Activated naive CD8-positive, alpha-beta T cell treated with anti-CD3 and anti-CD28 coated beads, Interleukin-2, amount 10 ng/mL, durations not matched to agents 7 days and 5 days (primary cell): ENCODE data around the gene KCNJ14. TPM values are rescaled to one million over a fixed set of nuclear protein-coding genes. Genes with fewer than 3 reads are reported as not detected.
A peak's percentile ranks its signal among the peaks of the same experiment; 100 is the strongest.
"Not testable (repeated sequence)": the region's sequence is repeated elsewhere in the genome, so short reads cannot be mapped to it uniquely, and the experiment has no call there.

Experiments
- ATAC-seq: fragments of 150-1000 bp; cut with Tn5 transposase; one replicate; pipeline ENCODE4 v1.10.0; 2021; ENCODE audit warnings: low read depth, moderate library complexity
- POLR2A ChIA-PET: fragments of 350-600 bp; sonication (Branson Sonifier 250); formaldehyde crosslinking; loops from one replicate; lab custom pipeline; 2021; ENCODE audit warnings: antibody characterized with exemption; lab: Charles Lee
- DNase-seq: peaks from one replicate; pipeline ENCODE4 v3.0.0; 2021
- H3K27ac Mint-ChIP-seq: one replicate; pipeline ENCODE4 v1.8.0; 2022; ENCODE audit warnings: mild to moderate bottlenecking, mixed read lengths
- H3K27me3 Mint-ChIP-seq: one replicate; pipeline ENCODE4 v1.8.0; 2022; ENCODE audit warnings: mild to moderate bottlenecking, moderate library complexity, mixed read lengths
- H3K36me3 Mint-ChIP-seq: one replicate; pipeline ENCODE4 v1.8.0; 2021; ENCODE audit warnings: mild to moderate bottlenecking, mixed read lengths
- H3K4me1 Mint-ChIP-seq: one replicate; pipeline ENCODE4 v1.8.0; 2021; ENCODE audit warnings: mixed read lengths
- H3K4me3 Mint-ChIP-seq: one replicate; pipeline ENCODE4 v1.8.0; 2022; ENCODE audit warnings: mild to moderate bottlenecking, moderate library complexity, mixed read lengths
- H3K9me3 Mint-ChIP-seq: one replicate; pipeline ENCODE4 v1.8.0; 2021; ENCODE audit warnings: mixed read lengths
- total RNA-seq, 2 experiments: library from RNA; stranded (reverse); gene quantifications; one replicate each; pipeline ENCODE4 v1.2.3, GENCODE V29; 2021

KCNJ14 gene
- total RNA-seq, 2 experiments from 2014 or later = 1.4 TPM

DNA sequence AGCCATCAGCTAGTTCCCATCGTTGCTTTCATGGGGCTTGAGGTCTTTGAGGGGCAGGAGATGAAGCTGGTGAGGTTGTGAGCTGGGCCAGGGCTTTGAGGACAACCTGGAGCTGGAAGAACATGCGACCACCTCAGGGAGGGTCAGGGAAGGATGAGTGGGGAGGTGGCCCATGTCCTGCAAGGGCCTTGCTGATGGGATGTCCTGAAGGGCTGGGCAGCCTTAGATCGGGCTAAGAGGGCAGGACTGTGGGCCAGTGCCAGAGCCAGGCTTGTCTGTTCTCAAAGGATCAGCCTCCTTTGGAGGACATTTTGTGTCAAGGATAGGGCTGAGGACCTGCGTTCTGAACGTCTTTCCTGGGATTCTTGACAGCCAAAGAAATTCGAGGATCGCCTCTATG, 24.3 kb downstream of the KCNJ14 start:
- ATAC-seq (no peak), DNase-seq (no peak)
- POLR2A ChIA-PET = interaction anchor here (0.9 to 3.3 kb wide), 4 partner anchors 9 to 155 kb away, joined by 3 to 20 read pairs (median 8); partner anchors contain the start of gene EMP3
- H3K4me3 Mint-ChIP-seq = peak overlapping the region; percentile 18
- peaks cover 20% of the 10 kb centered on the region for H3K4me1 Mint-ChIP-seq
- no peaks in the 10 kb centered on the region for H3K27me3 Mint-ChIP-seq
- peak overlapping the region; percentile 89 for H3K27ac Mint-ChIP-seq
- H3K36me3 Mint-ChIP-seq = peaks cover 6% of the 10 kb centered on the region
- H3K9me3 Mint-ChIP-seq = no peaks in the 10 kb centered on the region

GRCh38 chr19:48480183-48480557, 24.8 kb downstream of the KCNJ14 start:
- H3K4me3 Mint-ChIP-seq = peak overlapping the region; percentile 80
- DNase-seq (no peak), ATAC-seq (peak; percentile 19)
- peaks cover 5% of the 10 kb centered on the region for H3K36me3 Mint-ChIP-seq
- POLR2A ChIA-PET = interaction anchor here (0.9 to 3.3 kb wide), 5 partner anchors 10 to 155 kb away, joined by 3 to 20 read pairs (median 9); partner anchors contain the start of gene EMP3
- peaks cover 20% of the 10 kb centered on the region for H3K4me1 Mint-ChIP-seq
- no peaks in the 10 kb centered on the region for H3K27me3 Mint-ChIP-seq
- peak overlapping the region; percentile 89 for H3K27ac Mint-ChIP-seq
- H3K9me3 Mint-ChIP-seq = no peaks in the 10 kb centered on the region

DNA sequence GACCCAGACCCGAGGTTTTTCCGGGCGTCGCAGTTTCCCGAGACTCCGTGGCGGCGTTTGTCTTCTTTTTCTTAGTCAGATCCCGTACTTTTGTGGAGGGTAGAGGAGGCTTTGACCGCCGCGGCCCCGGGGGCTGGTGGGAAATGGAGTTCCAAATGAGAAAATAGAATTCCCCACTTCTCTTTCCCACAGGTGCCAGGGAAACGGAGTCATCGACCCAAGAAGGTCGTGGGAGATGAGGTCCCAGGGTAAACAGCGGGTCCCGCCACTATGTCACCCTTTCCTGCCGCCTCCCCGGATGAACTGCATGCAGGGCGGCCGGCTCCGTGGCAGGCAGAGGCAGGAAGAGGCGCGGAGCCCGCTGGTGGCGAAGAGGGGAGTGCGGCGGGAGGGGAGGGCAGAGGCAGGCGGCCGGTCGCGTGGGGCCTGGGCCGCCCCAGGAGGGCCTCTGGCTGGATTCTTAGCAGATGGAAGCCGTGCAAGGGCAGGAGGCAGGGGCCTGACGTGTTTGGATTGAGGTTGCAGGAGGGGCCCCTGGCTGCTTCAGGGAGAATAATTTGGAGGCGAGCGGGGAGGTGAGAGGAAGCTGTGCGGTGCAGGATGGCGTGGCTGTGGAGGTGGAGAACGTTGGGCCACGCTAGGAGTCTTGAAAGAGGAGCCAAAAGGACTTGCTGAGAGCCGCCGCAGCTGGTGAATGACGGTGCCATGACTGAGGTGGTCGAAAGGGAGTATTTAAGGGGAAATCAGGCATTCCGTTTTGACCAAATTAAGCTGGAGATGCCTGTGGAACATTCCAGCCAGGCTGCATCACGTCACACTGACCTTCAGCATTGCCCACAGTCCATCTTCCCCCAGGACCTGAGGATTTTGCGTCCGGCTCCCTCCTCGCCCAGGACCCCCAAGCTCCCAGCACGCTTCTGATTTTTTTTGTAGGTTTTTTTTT, 25.5 kb downstream of the KCNJ14 start:
- DNase-seq (peak; percentile 82), ATAC-seq (peak; percentile 90)
- H3K36me3 Mint-ChIP-seq = peaks cover 2% of the 10 kb centered on the region
- H3K9me3 Mint-ChIP-seq = no peaks in the 10 kb centered on the region
- peak overlapping the region; percentile 89 for H3K27ac Mint-ChIP-seq
- H3K27me3 Mint-ChIP-seq = no peaks in the 10 kb centered on the region
- H3K4me3 Mint-ChIP-seq = peak overlapping the region; percentile 80
- H3K4me1 Mint-ChIP-seq = peaks cover 20% of the 10 kb centered on the region
- POLR2A ChIA-PET = interaction anchor here (0.9 to 3.3 kb wide), 7 partner anchors 9 to 224 kb away, joined by 3 to 20 read pairs (median 6); partner anchors contain the start of gene EMP3

- Mint-ChIP-seq H3K27ac (peak overlapping the region; percentile 52), H3K4me3 (peak overlapping the region; percentile 80), H3K36me3 (peaks cover 2% of the 10 kb centered on the region), H3K9me3 (no peaks in the 10 kb centered on the region), H3K27me3 (no peaks in the 10 kb centered on the region), H3K4me1 (peaks cover 20% of the 10 kb centered on the region)
- ATAC-seq = no peak
- POLR2A ChIA-PET = interaction anchor here (1.1 to 3.3 kb wide), 3 partner anchors 11 to 222 kb away, joined by 6 to 20 read pairs (median 9); no protein-coding TSS in a partner anchor
- DNase-seq = no peak
These were observed 26.7 kb downstream of the KCNJ14 start for GRCh38 chr19:48481846-48482639.

DNA sequence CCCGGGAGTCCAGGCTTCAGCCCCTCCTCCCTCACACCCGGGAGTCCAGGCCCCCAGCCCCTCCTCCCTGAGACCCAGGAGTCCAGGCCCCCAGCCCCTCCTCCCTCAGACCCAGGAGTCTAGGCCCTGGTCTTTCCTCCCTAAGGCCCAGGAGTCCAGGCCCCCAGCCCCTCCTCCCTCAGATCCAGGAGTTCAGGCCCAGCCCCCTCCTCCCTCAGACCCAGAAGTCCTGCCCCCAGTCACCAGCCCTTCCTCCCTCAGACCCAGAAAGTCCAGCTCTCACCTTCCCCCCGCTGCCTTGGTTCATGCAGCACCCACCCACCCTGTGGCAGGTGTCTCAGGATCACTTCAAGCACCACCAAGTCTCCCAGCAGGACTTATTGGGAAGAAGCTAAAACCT, 27.9 kb downstream of the KCNJ14 start:
- Mint-ChIP-seq H3K4me1 (peaks cover 20% of the 10 kb centered on the region), H3K9me3 (no peaks in the 10 kb centered on the region), H3K27ac (no peak overlapping the region), H3K4me3 (no peak overlapping the region), H3K27me3 (no peaks in the 10 kb centered on the region), H3K36me3 (peaks cover 2% of the 10 kb centered on the region)
- ATAC-seq (no peak), DNase-seq (no peak)
- POLR2A ChIA-PET = interaction anchor here (0.6 kb wide), 1 partner anchor 23 kb away, joined by 3 read pairs; no protein-coding TSS in a partner anchor

DNA sequence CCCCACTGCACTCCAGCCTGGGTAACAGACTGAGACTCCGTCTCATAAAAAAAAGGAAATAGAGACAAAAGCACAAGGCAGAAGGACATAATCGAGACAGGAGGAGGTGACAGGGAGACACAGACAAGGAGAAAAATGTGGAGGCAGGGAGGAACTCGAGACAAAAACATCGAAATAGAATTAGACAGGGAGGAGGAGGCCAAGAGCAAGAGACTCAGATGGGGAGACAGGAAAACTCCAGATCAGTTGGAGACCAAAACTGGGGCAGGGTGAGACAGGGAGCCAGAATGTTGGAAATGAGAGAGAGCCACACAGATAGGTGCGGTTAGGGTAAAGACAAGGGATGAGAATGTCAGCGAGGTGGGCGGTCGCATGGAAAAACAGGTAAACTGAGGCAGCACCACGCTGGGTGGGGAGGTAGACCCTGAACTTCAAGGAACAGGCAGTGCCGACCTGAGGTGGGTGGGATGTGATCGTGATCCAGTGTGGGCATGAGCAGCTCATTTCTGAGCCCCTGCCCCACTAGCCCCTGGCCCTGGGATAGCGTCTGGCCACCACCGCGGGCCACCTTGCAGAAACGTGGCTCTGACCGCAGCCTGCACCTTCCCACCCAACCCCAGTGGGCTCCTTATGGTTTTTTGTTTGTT, 29.0 kb downstream of the KCNJ14 start:
- Mint-ChIP-seq H3K36me3 (peaks cover 2% of the 10 kb centered on the region), H3K27me3 (no peaks in the 10 kb centered on the region), H3K9me3 (no peaks in the 10 kb centered on the region), H3K4me1 (peaks cover 20% of the 10 kb centered on the region), H3K4me3 (no peak overlapping the region), H3K27ac (no peak overlapping the region)
- POLR2A ChIA-PET = interaction anchor here (0.6 kb wide), 1 partner anchor 22 kb away, joined by 3 read pairs; no protein-coding TSS in a partner anchor
- DNase-seq (no peak), ATAC-seq (no peak)

DNA sequence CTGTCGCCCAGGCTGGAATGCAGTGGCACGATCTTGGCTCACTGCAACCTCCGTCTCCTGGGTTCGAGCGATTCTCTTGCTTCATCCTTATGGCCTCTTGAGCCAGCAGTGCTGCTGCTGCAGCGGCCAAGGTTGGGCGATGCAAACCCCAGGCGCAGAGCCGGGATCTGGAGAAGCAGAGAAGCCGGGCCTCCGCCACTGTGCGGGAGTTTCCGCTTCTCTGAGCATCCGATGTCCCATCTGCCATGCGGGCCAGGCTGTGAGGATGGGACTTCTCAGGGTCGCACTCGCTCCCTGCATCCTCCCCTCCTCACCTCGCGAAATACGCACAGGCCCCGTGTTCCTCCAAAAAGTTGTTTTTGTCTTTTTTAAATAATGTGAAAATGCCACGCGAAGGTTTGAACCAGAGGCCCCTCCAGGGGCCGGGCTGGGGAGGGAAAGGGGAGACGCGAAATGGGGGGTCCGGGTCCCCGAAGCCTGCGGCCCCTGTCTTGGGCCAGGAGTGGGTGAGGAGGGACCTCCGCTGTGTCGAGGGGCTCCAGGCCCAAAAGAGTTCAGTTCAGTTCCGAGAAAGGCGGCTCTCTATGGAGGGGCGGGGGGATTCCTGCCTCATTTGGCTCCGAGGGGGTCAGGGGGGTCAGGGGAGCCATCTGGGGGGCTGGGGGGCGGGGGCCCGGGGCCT, 29.7 kb downstream of the KCNJ14 start:
- H3K4me1 Mint-ChIP-seq = peaks cover 17% of the 10 kb centered on the region
- ATAC-seq = no peak
- H3K27ac Mint-ChIP-seq = no peak overlapping the region
- H3K4me3 Mint-ChIP-seq = no peak overlapping the region
- H3K9me3 Mint-ChIP-seq = no peaks in the 10 kb centered on the region
- no peaks in the 10 kb centered on the region for H3K36me3 Mint-ChIP-seq
- POLR2A ChIA-PET = no interaction called here
- H3K27me3 Mint-ChIP-seq = no peaks in the 10 kb centered on the region
- no peak for DNase-seq

DNA sequence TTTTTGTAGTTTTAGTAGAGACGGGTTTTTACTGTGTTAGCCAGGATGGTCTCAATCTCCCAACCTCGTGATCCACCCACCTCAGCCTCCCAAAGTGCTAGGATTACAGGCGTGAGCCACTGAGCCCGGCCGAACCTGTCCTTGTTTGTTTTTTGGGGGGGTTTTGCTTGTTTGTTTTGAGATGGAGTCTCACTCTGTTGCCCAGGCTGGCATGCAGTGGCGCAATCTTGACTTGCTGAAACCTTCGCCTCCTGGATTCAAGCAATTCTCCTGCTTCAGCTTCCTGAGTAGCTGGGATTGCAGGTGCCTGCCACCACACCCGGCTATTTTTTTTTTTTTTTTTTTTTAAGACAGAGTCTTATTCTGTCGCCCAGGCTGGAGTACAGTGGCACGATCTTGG, 31.3 kb downstream of the KCNJ14 start:
- DNase-seq, H3K36me3 Mint-ChIP-seq, H3K27ac Mint-ChIP-seq, H3K4me3 Mint-ChIP-seq, ATAC-seq, H3K9me3 Mint-ChIP-seq: not testable (repeated sequence)
- Mint-ChIP-seq H3K27me3 (peaks cover 11% of the 10 kb centered on the region), H3K4me1 (peaks cover 14% of the 10 kb centered on the region)
- POLR2A ChIA-PET = interaction anchor here (1.7 kb wide), 1 partner anchor 98 kb away, joined by 3 read pairs; no protein-coding TSS in a partner anchor

DNA sequence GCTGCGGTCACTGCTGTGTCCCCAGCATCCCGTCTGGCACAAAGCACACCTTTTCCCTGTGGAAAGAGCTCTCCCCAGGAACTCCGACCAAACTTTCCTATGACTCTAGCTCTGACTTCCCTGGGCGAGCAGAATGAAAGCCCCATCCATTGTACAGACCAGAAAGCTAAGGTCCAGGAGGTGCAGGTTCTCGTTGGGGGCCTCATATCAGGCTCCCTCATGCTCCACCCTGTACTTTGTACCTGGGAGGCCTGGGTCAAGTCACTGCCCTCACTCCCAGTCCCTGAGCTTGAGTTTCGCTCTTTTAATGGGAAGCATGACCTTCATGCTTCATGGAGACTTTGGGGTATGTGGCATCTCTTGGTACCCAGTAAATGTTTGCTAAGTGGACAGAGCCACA, 32.2 kb downstream of the KCNJ14 start:
- POLR2A ChIA-PET = interaction anchor here (1.7 kb wide), 1 partner anchor 97 kb away, joined by 3 read pairs; no protein-coding TSS in a partner anchor
- Mint-ChIP-seq H3K27me3 (peaks cover 13% of the 10 kb centered on the region), H3K4me3 (no peak overlapping the region)

GRCh38 chr19:48487948-48488347, 32.6 kb downstream of the KCNJ14 start:
- Mint-ChIP-seq H3K4me1 (peaks cover 18% of the 10 kb centered on the region), H3K27me3 (peaks cover 16% of the 10 kb centered on the region), H3K4me3 (no peak overlapping the region), H3K36me3 (no peaks in the 10 kb centered on the region), H3K9me3 (no peaks in the 10 kb centered on the region), H3K27ac (no peak overlapping the region)
- DNase-seq = no peak
- POLR2A ChIA-PET = interaction anchor here (1.7 kb wide), 1 partner anchor 96 kb away, joined by 3 read pairs; no protein-coding TSS in a partner anchor
- no peak for ATAC-seq

More for the DNA sequence above, 32.2 kb downstream of the KCNJ14 start:
- no peaks in the 10 kb centered on the region for H3K9me3 Mint-ChIP-seq
- ATAC-seq = no peak
- no peaks in the 10 kb centered on the region for H3K36me3 Mint-ChIP-seq
- no peak overlapping the region for H3K27ac Mint-ChIP-seq
- H3K4me1 Mint-ChIP-seq = peaks cover 14% of the 10 kb centered on the region
- DNase-seq = no peak

- not testable (repeated sequence) for H3K4me3 Mint-ChIP-seq
These were observed 33.1 kb downstream of the KCNJ14 start for GRCh38 chr19:48488478-48488877.

More at GRCh38 chr19:48488478-48488877, 33.1 kb downstream of the KCNJ14 start:
- H3K9me3 Mint-ChIP-seq, H3K27ac Mint-ChIP-seq, DNase-seq, ATAC-seq, H3K36me3 Mint-ChIP-seq, POLR2A ChIA-PET: not testable (repeated sequence)
- peaks cover 16% of the 10 kb centered on the region for H3K27me3 Mint-ChIP-seq
- peaks cover 19% of the 10 kb centered on the region for H3K4me1 Mint-ChIP-seq
